GM18520 (cell line): ENCODE data around the gene MACROD2.
"Not testable (repeated sequence)": the region's sequence is repeated elsewhere in the genome, so short reads cannot be mapped to it uniquely, and the experiment has no call there.

ENCODE experiments used
- ATAC-seq: cut with Tn5 transposase; IDR thresholded peaks from one replicate; pipeline ENCODE4 v1.9.1; 2021; ENCODE audit not compliant: unreplicated experiment

Gene MACROD2

GRCh38 chr20:15016875-15017274 lies 1021.6 kb downstream of the MACROD2 start:
- ATAC-seq = not testable (repeated sequence)

DNA sequence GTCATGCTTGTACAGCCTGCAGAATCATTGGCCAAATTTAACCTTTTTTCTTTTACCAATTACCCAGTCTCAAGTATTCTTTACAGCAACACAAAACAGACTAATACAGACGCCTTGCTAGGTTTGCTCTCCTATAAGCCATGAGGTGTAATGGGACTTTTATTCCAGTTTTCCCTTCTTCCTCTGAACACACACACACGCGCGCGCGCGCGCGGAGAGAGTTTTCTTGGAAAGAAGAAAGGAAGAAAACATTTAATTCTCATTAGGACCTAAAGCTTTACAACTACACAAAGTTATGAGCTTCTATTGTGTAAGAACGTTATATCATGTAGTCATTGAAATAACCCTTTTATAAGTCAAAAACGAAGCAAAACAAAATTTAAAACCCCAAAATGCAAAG lies 1023.6 kb downstream of the MACROD2 start:
- no peak for ATAC-seq

DNA sequence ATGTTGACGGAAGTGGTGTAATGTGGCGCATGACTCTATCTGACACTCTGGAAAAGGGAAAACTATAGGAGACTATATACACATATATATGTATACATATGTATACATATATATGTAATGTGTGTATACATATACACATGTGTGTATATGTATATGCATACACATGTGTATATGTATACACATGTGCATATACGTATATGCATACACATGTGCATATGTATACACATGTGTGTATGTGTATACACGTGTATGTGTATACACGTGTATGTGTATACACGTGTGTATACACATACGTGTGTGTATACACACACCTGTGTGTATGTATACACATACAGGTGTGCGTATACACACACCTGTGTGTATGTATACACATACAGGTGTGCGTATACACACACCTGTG lies 1025.5 kb downstream of the MACROD2 start:
- ATAC-seq = no peak

GRCh38 chr20:15022921-15023320 lies 1027.6 kb downstream of the MACROD2 start:
- no peak for ATAC-seq

DNA sequence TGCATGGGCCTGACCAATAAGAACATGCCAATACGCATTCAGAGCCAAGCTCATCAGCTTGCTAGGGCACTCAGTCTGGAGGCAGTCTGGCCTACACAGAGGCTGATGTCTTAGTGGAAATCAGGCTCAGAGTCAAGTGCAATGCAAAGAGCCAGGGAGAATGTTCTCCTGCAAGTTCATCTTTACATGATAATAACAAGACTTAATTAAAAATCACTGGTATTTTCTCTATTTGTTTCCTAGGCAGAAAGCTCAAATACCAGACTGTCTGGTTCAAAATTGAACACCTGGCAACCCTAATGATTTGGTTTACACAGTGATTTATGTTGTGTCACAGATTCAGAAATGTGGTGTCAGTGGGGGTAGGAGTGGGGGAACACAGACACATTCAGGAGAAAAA lies 1031.4 kb downstream of the MACROD2 start:
- ATAC-seq = no peak

DNA sequence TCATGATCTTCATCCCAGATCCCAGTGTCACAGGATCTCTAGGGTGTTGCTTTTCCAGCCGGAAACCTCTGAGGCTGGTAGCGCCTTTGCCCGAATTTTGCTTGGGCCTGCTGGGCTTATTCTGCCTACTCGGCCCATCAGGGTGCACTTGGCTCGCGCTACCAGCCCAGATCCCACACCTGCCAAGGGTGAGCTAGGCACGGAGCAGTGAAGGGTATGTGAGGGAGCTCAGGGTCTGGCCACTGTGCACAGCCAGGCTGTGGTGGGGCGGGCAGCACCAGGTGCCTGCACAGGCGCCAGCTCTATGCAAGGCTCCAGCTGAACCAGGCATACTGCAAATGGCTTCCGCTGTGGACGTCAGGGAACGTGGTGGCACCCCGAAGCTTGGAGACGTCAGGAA lies 1035.5 kb downstream of the MACROD2 start:
- no peak for ATAC-seq

DNA sequence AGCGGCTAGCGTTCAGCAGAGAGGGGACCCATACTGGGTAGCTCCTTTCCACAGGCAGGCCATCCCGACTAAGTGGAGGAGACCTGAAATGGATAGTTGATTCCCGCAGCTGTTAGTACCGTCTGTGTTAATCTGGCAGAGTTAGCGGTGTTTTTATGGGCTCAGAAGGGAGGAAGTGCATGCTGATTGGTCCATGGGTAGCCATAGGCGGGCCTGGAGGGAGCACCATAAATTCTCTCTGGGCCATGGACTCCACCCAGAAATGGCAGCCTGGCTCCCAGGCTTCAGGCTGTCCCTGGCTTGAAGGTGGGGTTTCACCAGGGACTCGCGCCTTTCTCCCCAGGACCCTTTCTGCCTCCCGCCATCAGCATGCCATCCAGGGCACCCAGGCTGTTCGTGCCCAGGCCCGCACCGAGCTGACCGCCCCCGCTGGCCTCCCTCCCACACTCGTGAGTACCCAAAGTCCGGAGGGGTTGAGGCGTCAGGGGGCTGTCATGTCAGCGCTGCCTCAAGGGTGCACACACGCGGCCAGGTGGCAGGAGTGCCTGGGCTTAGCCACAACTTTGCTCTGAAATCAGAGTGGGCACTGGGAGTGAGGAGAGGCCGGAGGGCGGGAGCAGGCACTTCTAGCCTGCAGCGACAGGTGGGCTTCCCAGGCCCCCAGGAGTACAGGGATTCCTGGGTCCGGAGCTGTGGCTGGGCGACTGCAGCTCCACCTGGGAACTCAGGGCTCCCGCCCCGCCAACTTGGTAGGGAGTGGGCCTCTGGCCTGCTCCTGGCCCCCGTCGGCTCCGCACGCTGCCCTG lies 1036.4 kb downstream of the MACROD2 start:
- ATAC-seq = no peak

DNA sequence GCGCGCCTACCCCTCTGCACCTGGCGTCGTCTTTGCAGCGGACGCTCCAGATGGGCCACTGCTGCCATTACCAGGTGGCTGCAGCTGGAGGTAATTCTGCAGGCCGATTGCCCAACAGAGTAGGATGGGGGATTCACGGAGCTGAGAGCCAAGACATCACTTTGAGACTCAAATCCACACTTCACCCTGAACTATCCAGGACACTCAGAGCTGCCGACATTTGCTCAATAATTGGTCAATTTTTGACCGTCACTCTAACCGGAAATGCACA lies 1037.0 kb downstream of the MACROD2 start:
- no peak for ATAC-seq

DNA sequence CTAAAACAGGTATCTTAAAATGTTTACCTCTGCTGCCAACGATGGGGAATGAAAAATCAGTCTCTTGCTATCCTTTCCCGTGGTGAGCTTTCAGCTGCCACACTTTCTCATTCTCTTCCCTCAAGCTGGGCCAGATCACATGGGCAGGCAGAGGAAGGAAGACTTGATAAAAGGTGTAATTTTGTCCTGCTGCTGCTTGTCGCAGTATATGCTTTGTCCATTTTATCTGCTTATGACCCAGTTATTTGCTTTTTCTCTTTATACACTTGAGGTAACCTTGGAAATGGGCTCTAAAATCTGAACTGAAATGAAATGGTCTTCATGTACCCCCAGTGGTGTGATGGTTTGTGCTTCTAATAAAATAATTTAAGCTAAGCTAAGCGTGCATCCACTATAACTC lies 1038.0 kb downstream of the MACROD2 start:
- ATAC-seq = no peak

GRCh38 chr20:15033891-15034290 lies 1038.6 kb downstream of the MACROD2 start:
- ATAC-seq = no peak

DNA sequence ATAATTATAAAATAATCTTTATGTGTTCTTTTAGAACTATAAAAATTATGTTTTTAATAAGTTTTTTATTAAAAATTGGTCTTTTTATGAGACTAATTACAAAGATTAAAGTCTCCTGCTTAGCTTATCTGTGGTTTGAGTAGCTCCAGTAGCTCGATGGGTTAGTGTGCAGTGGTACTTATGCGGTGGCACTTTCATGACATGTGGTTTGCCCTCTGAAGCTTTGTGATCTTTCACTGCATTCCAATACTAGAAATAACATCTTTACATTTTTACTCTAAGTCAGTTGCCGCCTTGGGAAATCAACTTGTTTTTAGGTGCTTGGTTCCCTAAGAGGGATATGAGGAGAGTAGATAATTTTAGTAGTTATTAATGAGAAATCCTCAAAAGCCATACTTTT lies 1041.6 kb downstream of the MACROD2 start:
- no peak for ATAC-seq

- no peak for ATAC-seq
These were observed 1043.9 kb downstream of the MACROD2 start for GRCh38 chr20:15039088-15039752.

DNA sequence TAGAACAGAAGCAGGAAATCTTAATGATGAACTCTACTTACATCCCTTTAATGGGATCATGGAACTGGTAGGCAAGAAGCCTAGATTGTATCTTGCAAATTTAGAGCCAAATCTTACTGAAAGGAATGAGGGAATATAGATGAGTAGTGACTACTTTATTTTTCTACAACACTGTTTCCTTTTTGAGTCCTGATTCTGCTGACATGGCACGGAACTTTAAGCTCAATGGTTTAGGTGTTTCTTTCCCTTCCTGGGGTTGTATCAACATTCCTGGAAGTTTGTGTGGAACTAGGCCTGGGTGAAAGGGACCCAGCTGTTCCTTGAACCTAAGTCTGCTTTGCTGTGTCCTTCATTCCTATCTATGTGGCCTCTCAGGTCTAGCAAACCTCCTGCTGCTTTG lies 1047.4 kb downstream of the MACROD2 start:
- no peak for ATAC-seq

- no peak for ATAC-seq
These were observed 1049.9 kb downstream of the MACROD2 start for GRCh38 chr20:15045246-15045645.

DNA sequence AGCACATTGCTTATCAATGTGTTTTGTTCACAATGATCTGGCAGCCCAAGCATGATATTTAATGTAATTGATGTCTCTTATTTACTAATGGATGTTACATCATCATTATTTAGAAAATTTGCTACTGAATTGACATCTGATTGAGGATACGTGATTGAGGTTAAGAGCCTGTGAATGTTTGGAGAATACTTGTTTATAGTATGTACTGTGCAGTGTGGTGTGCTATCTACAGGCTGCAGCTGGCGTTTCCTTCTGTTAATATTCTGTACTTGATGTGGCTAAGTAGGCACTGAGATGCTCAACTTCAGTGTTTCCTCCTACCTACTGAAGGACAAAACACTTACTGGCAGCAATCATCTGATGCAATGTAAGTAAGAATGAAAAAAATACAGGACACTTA lies 1051.7 kb downstream of the MACROD2 start:
- no peak for ATAC-seq

GRCh38 chr20:15047601-15048000 lies 1052.3 kb downstream of the MACROD2 start:
- ATAC-seq = no peak

GRCh38 chr20:15056246-15056645 lies 1060.9 kb downstream of the MACROD2 start:
- no peak for ATAC-seq

- no peak for ATAC-seq
These were observed 1063.5 kb downstream of the MACROD2 start for GRCh38 chr20:15058841-15059240.

GRCh38 chr20:15059438-15059837 lies 1064.1 kb downstream of the MACROD2 start:
- no peak for ATAC-seq

- ATAC-seq = no peak
These were observed 1065.1 kb downstream of the MACROD2 start for GRCh38 chr20:15060265-15061060.

DNA sequence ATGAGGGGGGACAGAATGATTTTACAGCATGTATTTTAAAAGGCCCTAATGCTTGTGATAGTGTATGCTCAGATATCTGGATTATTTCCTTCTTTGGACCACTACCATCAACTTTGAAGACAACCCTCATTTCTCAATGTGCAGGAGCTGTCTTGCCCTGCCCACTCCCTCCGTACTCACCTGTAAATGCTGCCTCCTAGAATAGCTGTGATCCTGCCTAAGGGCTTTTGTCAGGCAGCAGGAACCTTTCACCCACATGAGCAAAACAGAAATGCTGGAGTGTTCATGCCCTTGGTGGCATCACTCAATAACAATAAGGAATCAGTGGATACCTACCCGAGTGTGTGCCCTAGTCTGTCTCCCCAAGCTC lies 1065.7 kb downstream of the MACROD2 start:
- no peak for ATAC-seq

- no peak for ATAC-seq
These were observed 1066.6 kb downstream of the MACROD2 start for GRCh38 chr20:15061955-15062354.
